ENCODE measurements around the gene ALMS1.
"Not testable (repeated sequence)": the region's sequence is repeated elsewhere in the genome, so short reads cannot be mapped to it uniquely, and the experiment has no call there.

ALMS1 gene

GRCh38 chr2:73402386-73403103, 16.9 kb downstream of the ALMS1 start:
- H3K27ac ChIP-seq, result no peak overlapping the region
- DNase-seq (ENCODE audit: low read depth, low spot score), result no peak

GRCh38 chr2:73403237-73403636, 17.6 kb downstream of the ALMS1 start:
- H3K27ac ChIP-seq, result no peak overlapping the region
- no peak for DNase-seq (ENCODE audit: low read depth, low spot score)

GRCh38 chr2:73404409-73404808, 18.8 kb downstream of the ALMS1 start:
- no peak for DNase-seq (ENCODE audit: low read depth, low spot score)

GRCh38 chr2:73406996-73407395, 21.4 kb downstream of the ALMS1 start:
- no peak for DNase-seq (ENCODE audit: low read depth, low spot score)
- H3K27ac ChIP-seq, result no peak overlapping the region

More at GRCh38 chr2:73404409-73404808, 18.8 kb downstream of the ALMS1 start:
- no peak overlapping the region for H3K27ac ChIP-seq

GRCh38 chr2:73408198-73408597, 22.6 kb downstream of the ALMS1 start:
- DNase-seq (ENCODE audit: low read depth, low spot score), result no peak

GRCh38 chr2:73414696-73415095, 29.1 kb downstream of the ALMS1 start:
- no peak for DNase-seq (ENCODE audit: low read depth, low spot score)
- no peak overlapping the region for H3K27ac ChIP-seq

More at GRCh38 chr2:73408198-73408597, 22.6 kb downstream of the ALMS1 start:
- no peak overlapping the region for H3K27ac ChIP-seq

- DNase-seq (ENCODE audit: low read depth, low spot score), result no peak
These were observed 30.3 kb downstream of the ALMS1 start for GRCh38 chr2:73415906-73416305.

GRCh38 chr2:73418343-73418742, 32.7 kb downstream of the ALMS1 start:
- no peak for DNase-seq (ENCODE audit: low read depth, low spot score)
- no peak overlapping the region for H3K27ac ChIP-seq

More at GRCh38 chr2:73415906-73416305, 30.3 kb downstream of the ALMS1 start:
- no peak overlapping the region for H3K27ac ChIP-seq

- H3K27ac ChIP-seq, result no peak overlapping the region
- DNase-seq (ENCODE audit: low read depth, low spot score), result no peak
These were observed 38.3 kb downstream of the ALMS1 start for GRCh38 chr2:73423913-73424312.

- no peak overlapping the region for H3K27ac ChIP-seq
- DNase-seq (ENCODE audit: low read depth, low spot score), result no peak
These were observed 40.5 kb downstream of the ALMS1 start for GRCh38 chr2:73426176-73426575.

- H3K27ac ChIP-seq, result no peak overlapping the region
- DNase-seq (ENCODE audit: low read depth, low spot score), result no peak
These were observed 50.4 kb downstream of the ALMS1 start for GRCh38 chr2:73436019-73436418.

- no peak overlapping the region for H3K27ac ChIP-seq
- DNase-seq (ENCODE audit: low read depth, low spot score), result no peak
These were observed 58.6 kb downstream of the ALMS1 start for GRCh38 chr2:73444202-73444601.

GRCh38 chr2:73448856-73449255, 63.2 kb downstream of the ALMS1 start:
- DNase-seq (ENCODE audit: low read depth, low spot score), result no peak
- no peak overlapping the region for H3K27ac ChIP-seq

- DNase-seq (ENCODE audit: low read depth, low spot score), result no peak
- H3K27ac ChIP-seq, result no peak overlapping the region
These were observed 63.8 kb downstream of the ALMS1 start for GRCh38 chr2:73449404-73449803.

GRCh38 chr2:73451263-73451972, 65.8 kb downstream of the ALMS1 start:
- DNase-seq (ENCODE audit: low read depth, low spot score), result no peak
- H3K27ac ChIP-seq, result no peak overlapping the region

- DNase-seq (ENCODE audit: low read depth, low spot score), result no peak
- H3K27ac ChIP-seq, result no peak overlapping the region
These were observed 72.3 kb downstream of the ALMS1 start for GRCh38 chr2:73457982-73458381.

- not testable (repeated sequence) for H3K27ac ChIP-seq; DNase-seq (ENCODE audit: low read depth, low spot score)
These were observed 76.8 kb downstream of the ALMS1 start for GRCh38 chr2:73462388-73462787.

- no peak for DNase-seq (ENCODE audit: low read depth, low spot score)
- no peak overlapping the region for H3K27ac ChIP-seq
These were observed 82.7 kb downstream of the ALMS1 start for GRCh38 chr2:73468376-73468775.

GRCh38 chr2:73483874-73484273, 98.2 kb downstream of the ALMS1 start:
- not testable (repeated sequence) for DNase-seq (ENCODE audit: low read depth, low spot score); H3K27ac ChIP-seq

GRCh38 chr2:73487112-73487657, 101.5 kb downstream of the ALMS1 start:
- no peak for DNase-seq (ENCODE audit: low read depth, low spot score)
- no peak overlapping the region for H3K27ac ChIP-seq

- no peak for DNase-seq (ENCODE audit: low read depth, low spot score)
- H3K27ac ChIP-seq, result no peak overlapping the region
These were observed 102.4 kb downstream of the ALMS1 start for GRCh38 chr2:73488079-73488478.

All from epithelial cell of prostate (primary cell).